ENCODE results near the gene SLC2A14.
"Not testable (repeated sequence)": the region's sequence is repeated elsewhere in the genome, so short reads cannot be mapped to it uniquely, and the experiment has no call there.

The SLC2A14 gene

GRCh38 chr12:7915661-7916403 lies 43.1 kb upstream of the SLC2A14 start:
- no peak for TF ChIP-seq CTCF (IDR thresholded peaks at IDR 0.05)
- Histone ChIP-seq H3K9me3 (ENCODE audit: control insufficient read depth, low read length) (no peaks in the 10 kb centered on the region), H3K4me1 (no peaks in the 10 kb centered on the region)

DNA sequence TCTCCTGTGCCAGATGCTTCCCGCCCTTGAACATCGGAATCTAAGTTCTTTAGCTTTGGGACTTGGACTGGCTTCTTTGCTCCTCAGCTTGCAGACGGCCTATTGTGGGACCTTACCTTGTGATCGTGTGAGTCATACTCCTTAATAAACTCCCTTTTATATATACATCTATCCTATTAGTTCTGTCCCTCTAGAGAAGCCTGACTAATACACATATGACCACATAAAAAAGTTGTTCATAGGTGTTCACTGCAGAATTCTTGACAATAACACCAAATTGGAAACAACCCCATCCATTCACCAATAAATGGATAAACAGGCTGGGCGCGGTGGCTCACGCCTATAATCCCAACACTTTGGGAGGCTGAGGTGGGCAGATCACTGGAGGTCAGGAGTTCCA lies 37.4 kb upstream of the SLC2A14 start:
- H3K4me1 ChIP-seq; H3K9ac ChIP-seq; H3K4me2 ChIP-seq (ENCODE audit: low read length); H3K27me3 ChIP-seq (ENCODE audit: control insufficient read depth, insufficient read depth, low read length); H3K36me3 ChIP-seq (ENCODE audit: control insufficient read depth, insufficient read depth, low read length); H3K4me3 ChIP-seq (ENCODE audit: low read depth, low read length); H3K79me2 ChIP-seq; H3K9me3 ChIP-seq (ENCODE audit: control insufficient read depth, low read length); H3K27ac ChIP-seq; H2AFZ ChIP-seq: not testable (repeated sequence)

More at GRCh38 chr12:7915661-7916403, 43.1 kb upstream of the SLC2A14 start:
- H2AFZ ChIP-seq: no peak overlapping the region
- H3K27me3 ChIP-seq (ENCODE audit: control insufficient read depth, insufficient read depth, low read length): no peaks in the 10 kb centered on the region
- H3K4me3 ChIP-seq (ENCODE audit: low read depth, low read length): no peak overlapping the region
- no peak overlapping the region for H3K27ac ChIP-seq
- no peak overlapping the region for H3K9ac ChIP-seq
- no peaks in the 10 kb centered on the region for H3K79me2 ChIP-seq
- no peak overlapping the region for H3K4me2 ChIP-seq (ENCODE audit: low read length)
- H3K36me3 ChIP-seq (ENCODE audit: control insufficient read depth, insufficient read depth, low read length): no peaks in the 10 kb centered on the region

GRCh38 chr12:7907009-7907408 lies 34.3 kb upstream of the SLC2A14 start:
- H3K36me3 ChIP-seq (ENCODE audit: control insufficient read depth, insufficient read depth, low read length): no peaks in the 10 kb centered on the region
- no peak overlapping the region for H3K27ac ChIP-seq
- no peak overlapping the region for H2AFZ ChIP-seq
- H3K4me3 ChIP-seq (ENCODE audit: low read depth, low read length): no peak overlapping the region
- no peak overlapping the region for H3K9ac ChIP-seq
- H3K27me3 ChIP-seq (ENCODE audit: control insufficient read depth, insufficient read depth, low read length): no peaks in the 10 kb centered on the region
- H3K79me2 ChIP-seq: no peaks in the 10 kb centered on the region
- no peak overlapping the region for H3K4me2 ChIP-seq (ENCODE audit: low read length)
- H3K9me3 ChIP-seq (ENCODE audit: control insufficient read depth, low read length): no peaks in the 10 kb centered on the region
- H3K4me1 ChIP-seq: no peaks in the 10 kb centered on the region
- TF ChIP-seq CTCF (IDR thresholded peaks at IDR 0.05): no peak

DNA sequence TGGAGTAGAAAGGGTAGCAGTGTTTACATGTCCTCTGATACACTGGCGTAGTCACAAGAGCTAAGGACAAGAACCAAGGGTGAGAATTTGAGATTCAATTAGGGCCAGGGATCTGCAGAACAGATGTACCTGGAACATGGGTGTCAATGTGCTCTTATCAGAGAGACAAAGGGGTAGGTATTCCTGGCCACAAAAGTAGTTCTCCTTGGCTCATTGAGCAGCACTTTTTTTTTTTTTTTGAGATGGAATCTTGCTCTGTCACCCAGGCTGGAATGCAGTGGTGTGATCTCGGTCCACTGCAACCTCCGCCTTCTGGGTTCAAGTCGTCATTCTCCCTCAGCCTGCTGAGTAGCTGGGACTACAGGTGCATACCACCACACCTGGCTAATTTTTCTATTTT lies 33.6 kb upstream of the SLC2A14 start:
- H3K4me3 ChIP-seq (ENCODE audit: low read depth, low read length); H3K4me2 ChIP-seq (ENCODE audit: low read length); H3K4me1 ChIP-seq; H3K27ac ChIP-seq; H3K36me3 ChIP-seq (ENCODE audit: control insufficient read depth, insufficient read depth, low read length); H3K27me3 ChIP-seq (ENCODE audit: control insufficient read depth, insufficient read depth, low read length); H3K79me2 ChIP-seq; H3K9ac ChIP-seq; H2AFZ ChIP-seq; H3K9me3 ChIP-seq (ENCODE audit: control insufficient read depth, low read length): not testable (repeated sequence)

DNA sequence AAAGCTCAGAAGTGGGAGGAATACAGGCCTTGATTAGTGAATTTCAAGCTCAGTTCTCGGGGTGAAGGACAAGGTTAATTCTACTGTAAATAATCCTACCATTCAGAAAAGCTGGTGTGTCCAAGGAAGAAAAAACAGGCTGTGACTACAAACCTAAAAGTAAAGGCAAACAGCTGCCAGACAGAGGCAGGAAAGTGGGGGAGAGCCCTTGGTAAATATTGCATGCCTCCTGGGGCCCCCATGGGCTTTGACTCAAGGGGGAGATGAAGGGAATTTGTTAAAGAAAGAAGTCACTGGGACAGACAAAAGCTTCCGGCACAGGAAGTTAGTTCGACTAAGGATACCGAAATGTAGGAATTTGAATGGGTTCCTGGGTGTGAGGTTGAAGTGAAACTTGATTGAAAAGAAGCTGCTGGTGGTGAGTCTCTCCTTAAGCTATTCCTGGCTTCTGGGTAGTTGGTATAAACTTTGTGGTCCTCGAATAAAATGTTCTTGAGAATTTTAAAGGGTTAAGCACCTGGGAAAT lies 32.9 kb upstream of the SLC2A14 start:
- not testable (repeated sequence) for H3K9ac ChIP-seq; H3K4me1 ChIP-seq; H3K79me2 ChIP-seq; H2AFZ ChIP-seq; H3K4me3 ChIP-seq (ENCODE audit: low read depth, low read length); H3K9me3 ChIP-seq (ENCODE audit: control insufficient read depth, low read length); H3K36me3 ChIP-seq (ENCODE audit: control insufficient read depth, insufficient read depth, low read length); H3K27ac ChIP-seq; H3K27me3 ChIP-seq (ENCODE audit: control insufficient read depth, insufficient read depth, low read length); H3K4me2 ChIP-seq (ENCODE audit: low read length)

GRCh38 chr12:7905071-7905470 lies 32.4 kb upstream of the SLC2A14 start:
- H3K27ac ChIP-seq: no peak overlapping the region
- no peaks in the 10 kb centered on the region for H3K27me3 ChIP-seq (ENCODE audit: control insufficient read depth, insufficient read depth, low read length)
- no peak overlapping the region for H2AFZ ChIP-seq
- no peaks in the 10 kb centered on the region for H3K9me3 ChIP-seq (ENCODE audit: control insufficient read depth, low read length)
- no peak overlapping the region for H3K4me3 ChIP-seq (ENCODE audit: low read depth, low read length)
- no peak for TF ChIP-seq CTCF (IDR thresholded peaks at IDR 0.05)
- no peak overlapping the region for H3K9ac ChIP-seq
- no peaks in the 10 kb centered on the region for H3K36me3 ChIP-seq (ENCODE audit: control insufficient read depth, insufficient read depth, low read length)
- H3K4me2 ChIP-seq (ENCODE audit: low read length): no peak overlapping the region
- H3K4me1 ChIP-seq: no peaks in the 10 kb centered on the region
- no peaks in the 10 kb centered on the region for H3K79me2 ChIP-seq

GRCh38 chr12:7902416-7902815 lies 29.7 kb upstream of the SLC2A14 start:
- not testable (repeated sequence) for H3K9ac ChIP-seq; H3K9me3 ChIP-seq (ENCODE audit: control insufficient read depth, low read length); H3K27ac ChIP-seq; H2AFZ ChIP-seq; H3K79me2 ChIP-seq; H3K4me3 ChIP-seq (ENCODE audit: low read depth, low read length); H3K27me3 ChIP-seq (ENCODE audit: control insufficient read depth, insufficient read depth, low read length); H3K4me1 ChIP-seq; H3K4me2 ChIP-seq (ENCODE audit: low read length); H3K36me3 ChIP-seq (ENCODE audit: control insufficient read depth, insufficient read depth, low read length)

Data from parathyroid adenoma (tissue), 2 donors.